Natural killer cell (primary cell): ENCODE data around the gene RHOB. TPM values are rescaled to one million over a fixed set of nuclear protein-coding genes. Genes with fewer than 3 reads are reported as not detected.

Experiments used
- ATAC-seq, 3 donors: fragments of 150-1000 bp in 2 of 3; fragments of 200-7000 bp in 1 of 3; cut with Tn5 transposase; 1 replicate in 1 of 3; 2 replicates in 2 of 3; pipeline ENCODE4 v1.10.0; 2021; ENCODE audit warnings: mild to moderate bottlenecking in 2 of 3, moderate library complexity in 2 of 3
- DNase-seq, 2 donors: peaks; one replicate each; pipeline versions ENCODE4 v3.0.0 to v3.0.0-alpha.2; 2013 to 2021; ENCODE audit warnings: mixed read lengths in 1 of 2
- H3K27ac ChIP-seq: one replicate; pipeline ENCODE4 v1.5.1; 2013; ENCODE audit warnings: mild to moderate bottlenecking, low read length
- H3K27me3 ChIP-seq: one replicate; pipeline ENCODE4 v1.6.1; 2013; ENCODE audit warnings: low read length; ENCODE audit not compliant: control insufficient read depth, insufficient read depth
- H3K36me3 ChIP-seq: one replicate; pipeline ENCODE4 v1.6.1; 2013; ENCODE audit warnings: low read length; ENCODE audit not compliant: control insufficient read depth, insufficient read depth
- H3K4me1 ChIP-seq: one replicate; pipeline ENCODE4 v1.6.1; 2013; ENCODE audit warnings: low read length; ENCODE audit not compliant: control insufficient read depth, insufficient read depth
- H3K4me3 ChIP-seq: one replicate; pipeline ENCODE4 v1.5.1; 2013; ENCODE audit warnings: low read length
- H3K9me3 ChIP-seq: one replicate; pipeline ENCODE4 v1.6.1; 2013; ENCODE audit warnings: low read length; ENCODE audit not compliant: control insufficient read depth, insufficient read depth
- H3K27ac Mint-ChIP-seq, 2 donors: one replicate each; pipeline ENCODE4 v1.8.0; 2022; ENCODE audit warnings: mild to moderate bottlenecking in 2 of 2, mixed read lengths in 2 of 2, moderate library complexity in 1 of 2
- H3K27me3 Mint-ChIP-seq, 2 donors: one replicate each; pipeline ENCODE4 v1.8.0; 2022; ENCODE audit warnings: low read depth in 2 of 2, mixed read lengths in 2 of 2
- H3K36me3 Mint-ChIP-seq: one replicate; pipeline ENCODE4 v1.8.0; 2022; ENCODE audit warnings: mixed read lengths
- H3K4me1 Mint-ChIP-seq, 2 donors: one replicate each; pipeline ENCODE4 v1.8.0; 2022; ENCODE audit warnings: mixed read lengths in 2 of 2
- H3K4me3 Mint-ChIP-seq: one replicate; pipeline ENCODE4 v1.8.0; 2022; ENCODE audit warnings: mild to moderate bottlenecking, moderate library complexity, mixed read lengths
- H3K9me3 Mint-ChIP-seq, 2 donors: one replicate each; pipeline ENCODE4 v1.8.0; 2022; ENCODE audit warnings: mixed read lengths in 2 of 2
- CTCF ChIP-seq: fragments of 200-600 bp; IDR thresholded peaks from one replicate; pipeline ENCODE4 v1.8.0; 2022; ENCODE audit warnings: antibody characterized with exemption
- WGBS: methylation state at CpG from one replicate; pipeline ENCODE4 v1.1.7; 2013; ENCODE audit warnings: missing lambda C conversion rate; ENCODE audit not compliant: insufficient coverage; 5-methylcytosine and 5-hydroxymethylcytosine counted together
- intact Hi-C: fragments of 100-400 bp; cut with micrococcal nuclease; formaldehyde crosslinking; loops from one replicate; pipeline ENCODE4 v1.14.2; 2022
- total RNA-seq, 4 donors: library from RNA; stranded (reverse); fragments of 120-200 nt in 1 of 4; gene quantifications; one replicate each; pipeline versions ENCODE4 v1.2.3 to v1.2.4, GENCODE V29; 2013 to 2022

RHOB gene
- total RNA-seq, 3 donors from 2014 or later (not counting 1 experiment from before 2014, with no cell fraction given): 50.8 to 222 (median 64.7) TPM

GRCh38 chr2:20438334-20439192 is 8.3 kb upstream of the RHOB start:
- Mint-ChIP-seq H3K27ac (no peak overlapping the region), H3K4me1 (peaks cover 0 to 5% of the 10 kb centered on the region in 2 donors), H3K27me3 (peaks cover 9 to 22% of the 10 kb centered on the region in 2 donors), H3K9me3 (no peaks in the 10 kb centered on the region), H3K36me3 (no peaks in the 10 kb centered on the region), H3K4me3 (no peak overlapping the region)
- 74% methylated on average over 5 of the region's 7 CpGs for WGBS
- Histone ChIP-seq H3K27me3 (no peaks in the 10 kb centered on the region), H3K9me3 (no peaks in the 10 kb centered on the region), H3K4me1 (no peaks in the 10 kb centered on the region), H3K4me3 (no peak overlapping the region), H3K36me3 (no peaks in the 10 kb centered on the region), H3K27ac (no peak overlapping the region)
- TF ChIP-seq CTCF: no peak
- intact Hi-C loops: no loop called here
- DNase-seq (no peak), ATAC-seq (peak in 1 of 3 donors; percentile 26)

GRCh38 chr2:20439193-20439475 is 7.7 kb upstream of the RHOB start:
- Histone ChIP-seq H3K27ac (peak overlapping the region; percentile 43), H3K27me3 (no peaks in the 10 kb centered on the region), H3K9me3 (no peaks in the 10 kb centered on the region), H3K36me3 (no peaks in the 10 kb centered on the region), H3K4me3 (no peak overlapping the region), H3K4me1 (no peaks in the 10 kb centered on the region)
- Mint-ChIP-seq H3K36me3 (no peaks in the 10 kb centered on the region), H3K4me1 (peaks cover 0 to 5% of the 10 kb centered on the region in 2 donors), H3K27me3 (peaks cover 9 to 22% of the 10 kb centered on the region in 2 donors), H3K4me3 (no peak overlapping the region), H3K27ac (no peak overlapping the region), H3K9me3 (no peaks in the 10 kb centered on the region)
- intact Hi-C loops: no loop called here
- DNase-seq (no peak), ATAC-seq (no peak)
- no peak for TF ChIP-seq CTCF
- 73% methylated on average over 2 of the region's 4 CpGs for WGBS

- 54% methylated on average over 5 of the region's 5 CpGs for WGBS
- no peak for DNase-seq
These were observed 7.4 kb upstream of the RHOB start for GRCh38 chr2:20439503-20439902.

More at GRCh38 chr2:20439503-20439902, 7.4 kb upstream of the RHOB start:
- Histone ChIP-seq H3K27me3 (no peaks in the 10 kb centered on the region), H3K27ac (peak overlapping the region; percentile 43), H3K4me1 (no peaks in the 10 kb centered on the region), H3K36me3 (no peaks in the 10 kb centered on the region), H3K4me3 (no peak overlapping the region), H3K9me3 (no peaks in the 10 kb centered on the region)
- no peak overlapping the region for H3K4me3 Mint-ChIP-seq
- intact Hi-C loops: no loop called here
- no peak for TF ChIP-seq CTCF
- no peaks in the 10 kb centered on the region for H3K9me3 Mint-ChIP-seq
- H3K27ac Mint-ChIP-seq: no peak overlapping the region
- peaks cover 9 to 22% of the 10 kb centered on the region in 2 donors for H3K27me3 Mint-ChIP-seq
- no peaks in the 10 kb centered on the region for H3K36me3 Mint-ChIP-seq
- ATAC-seq: peak in 1 of 3 donors; percentile 64
- H3K4me1 Mint-ChIP-seq: peaks cover 0 to 5% of the 10 kb centered on the region in 2 donors
